ENCODE results near the gene KRT32.

KRT32 gene

DNA sequence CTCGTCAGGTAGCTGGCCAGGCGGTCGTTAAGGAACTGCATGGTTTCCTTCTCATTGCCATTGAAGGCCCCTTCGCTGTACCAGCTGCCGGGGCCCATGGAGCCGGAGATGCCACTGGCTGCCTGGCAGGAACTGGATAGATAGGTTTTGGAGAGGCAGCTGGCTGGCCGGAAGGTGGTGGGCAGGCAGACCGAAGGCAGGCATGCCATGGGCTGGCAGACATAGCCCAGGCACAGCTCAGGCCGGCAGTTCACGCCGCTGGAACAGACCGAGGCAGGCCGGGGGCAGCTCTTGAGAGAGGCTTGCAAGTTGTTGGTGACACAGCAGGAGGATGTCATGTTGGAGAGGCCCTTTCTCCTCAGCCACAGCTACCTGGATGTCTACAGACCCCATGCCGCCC lies at the start of gene KRT32:
KRT32 (minus strand) TSS at position 399 of the 400 bp plus-strand sequence; CDS start at position 338, 61 bp downstream.
- no peaks in the 10 kb centered on the region for H3K27me3 ChIP-seq (replicated peaks)
- in situ Hi-C loops (cut with HindIII; ENCODE audit: low pct_ligation_motif_present, low sequenced_read_pairs), result no loop called here
- no peak for DNase-seq
- TF ChIP-seq, protein P1, sequence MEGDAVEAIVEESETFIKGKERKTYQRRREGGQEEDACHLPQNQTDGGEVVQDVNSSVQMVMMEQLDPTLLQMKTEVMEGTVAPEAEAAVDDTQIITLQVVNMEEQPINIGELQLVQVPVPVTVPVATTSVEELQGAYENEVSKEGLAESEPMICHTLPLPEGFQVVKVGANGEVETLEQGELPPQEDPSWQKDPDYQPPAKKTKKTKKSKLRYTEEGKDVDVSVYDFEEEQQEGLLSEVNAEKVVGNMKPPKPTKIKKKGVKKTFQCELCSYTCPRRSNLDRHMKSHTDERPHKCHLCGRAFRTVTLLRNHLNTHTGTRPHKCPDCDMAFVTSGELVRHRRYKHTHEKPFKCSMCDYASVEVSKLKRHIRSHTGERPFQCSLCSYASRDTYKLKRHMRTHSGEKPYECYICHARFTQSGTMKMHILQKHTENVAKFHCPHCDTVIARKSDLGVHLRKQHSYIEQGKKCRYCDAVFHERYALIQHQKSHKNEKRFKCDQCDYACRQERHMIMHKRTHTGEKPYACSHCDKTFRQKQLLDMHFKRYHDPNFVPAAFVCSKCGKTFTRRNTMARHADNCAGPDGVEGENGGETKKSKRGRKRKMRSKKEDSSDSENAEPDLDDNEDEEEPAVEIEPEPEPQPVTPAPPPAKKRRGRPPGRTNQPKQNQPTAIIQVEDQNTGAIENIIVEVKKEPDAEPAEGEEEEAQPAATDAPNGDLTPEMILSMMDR (IDR thresholded peaks at IDR 0.05; ENCODE audit: low read depth, low read length, missing control alignments), result no peak
- no peak within 1 kb of the TSS for H3K27ac ChIP-seq
- H3K4me3 ChIP-seq (ENCODE audit: low read depth, low read length), result no peak within 1 kb of the TSS
- H3K36me3 ChIP-seq (replicated peaks), result no peaks in the 10 kb centered on the region

DNA sequence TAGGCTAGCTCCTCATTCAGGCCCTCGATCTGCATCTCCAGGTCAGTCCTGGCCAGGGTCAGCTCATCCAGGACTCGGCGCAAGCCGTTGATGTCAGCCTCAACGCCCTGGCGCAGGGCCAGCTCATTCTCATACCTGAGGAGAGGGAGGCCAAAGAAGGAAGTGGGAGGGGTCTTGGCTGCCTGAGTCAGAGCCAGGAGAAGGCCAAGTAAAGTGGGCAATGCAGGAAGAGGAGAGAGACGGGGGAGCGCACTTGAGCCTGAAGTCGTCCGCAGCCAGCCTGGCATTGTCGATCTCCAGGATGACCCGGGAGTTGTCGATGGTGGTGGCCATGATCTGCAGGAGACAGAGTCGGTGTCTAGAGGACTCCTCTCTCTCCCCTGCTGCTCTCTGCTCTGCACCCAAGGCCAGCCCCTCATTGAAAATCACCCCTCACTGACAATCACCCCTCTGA lies 49.7 kb upstream of the KRT32 start:
- DNase-seq, result no peak
- no peaks in the 10 kb centered on the region for H3K36me3 ChIP-seq (replicated peaks)
- no peak overlapping the region for H3K4me3 ChIP-seq (ENCODE audit: low read depth, low read length)
- H3K27ac ChIP-seq, result no peak overlapping the region
- in situ Hi-C loops (cut with HindIII; ENCODE audit: low pct_ligation_motif_present, low sequenced_read_pairs), result no loop called here
- TF ChIP-seq, protein P1 (IDR thresholded peaks at IDR 0.05; ENCODE audit: low read depth, low read length, missing control alignments), result no peak
- H3K27me3 ChIP-seq (replicated peaks), result no peaks in the 10 kb centered on the region

DNA sequence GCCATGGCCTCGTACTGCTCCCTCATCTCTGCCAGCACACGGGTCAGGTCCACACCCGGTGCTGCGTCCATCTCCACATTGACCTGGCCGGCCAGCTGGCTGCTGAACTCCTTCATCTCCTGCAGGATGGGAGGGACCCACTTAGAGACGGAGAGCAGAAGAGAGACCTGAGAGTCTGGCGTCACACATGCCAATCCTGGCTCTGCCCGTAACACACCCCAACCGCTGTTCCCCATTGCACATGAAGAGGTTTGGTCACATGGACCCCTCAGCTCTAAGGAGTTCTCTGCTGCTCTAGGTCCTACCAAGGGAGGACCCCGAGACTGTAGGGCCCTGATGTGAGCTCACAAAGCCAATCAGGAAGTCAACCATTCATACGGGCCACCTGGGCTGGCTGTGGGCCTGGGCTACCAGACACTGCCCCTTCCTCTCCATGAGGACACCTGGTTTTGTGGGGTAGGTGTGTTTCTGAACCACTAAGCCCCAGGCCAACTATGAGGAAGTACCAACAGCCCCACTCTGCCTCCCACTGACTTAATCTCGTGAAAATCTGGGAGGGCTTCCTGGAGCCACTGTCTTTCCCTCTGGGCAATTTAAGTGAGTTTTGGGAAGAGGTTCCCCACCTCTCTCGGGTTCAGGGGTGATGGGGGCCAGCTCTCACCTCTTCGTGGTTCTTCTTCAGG lies 49.1 kb upstream of the KRT32 start:
- in situ Hi-C loops (cut with HindIII; ENCODE audit: low pct_ligation_motif_present, low sequenced_read_pairs), result no loop called here
- no peak overlapping the region for H3K4me3 ChIP-seq (ENCODE audit: low read depth, low read length)
- no peak for DNase-seq

DNA sequence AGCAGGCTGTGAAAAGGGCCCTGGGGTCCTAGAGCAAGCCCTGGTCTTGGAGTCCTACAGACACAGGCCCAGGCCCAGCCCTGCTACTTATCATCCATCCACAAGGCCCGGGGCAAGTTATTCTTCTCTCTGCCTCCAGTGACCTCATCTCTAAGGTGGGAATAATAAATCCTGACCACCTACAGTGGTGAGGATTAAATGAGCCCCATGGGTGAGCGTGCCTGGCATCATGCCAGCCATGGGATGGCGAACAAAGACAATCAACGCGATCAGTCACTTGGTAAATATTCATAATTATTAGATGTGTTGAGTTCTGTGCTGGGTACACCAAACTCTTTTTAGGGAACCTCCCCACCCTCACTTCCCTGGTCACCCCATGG lies 46.0 kb upstream of the KRT32 start:
- DNase-seq, result no peak
- TF ChIP-seq, protein P1 (IDR thresholded peaks at IDR 0.05; ENCODE audit: low read depth, low read length, missing control alignments), result no peak
- Histone ChIP-seq H3K36me3 (replicated peaks) (no peaks in the 10 kb centered on the region), H3K27ac (no peak overlapping the region), H3K27me3 (replicated peaks) (no peaks in the 10 kb centered on the region), H3K4me3 (ENCODE audit: low read depth, low read length) (no peak overlapping the region)
- in situ Hi-C loops (cut with HindIII; ENCODE audit: low pct_ligation_motif_present, low sequenced_read_pairs), result no loop called here

More for the DNA sequence above, 49.1 kb upstream of the KRT32 start:
- no peaks in the 10 kb centered on the region for H3K27me3 ChIP-seq (replicated peaks)
- no peaks in the 10 kb centered on the region for H3K36me3 ChIP-seq (replicated peaks)
- TF ChIP-seq, protein P1 (IDR thresholded peaks at IDR 0.05; ENCODE audit: low read depth, low read length, missing control alignments), result no peak
- H3K27ac ChIP-seq, result no peak overlapping the region

DNA sequence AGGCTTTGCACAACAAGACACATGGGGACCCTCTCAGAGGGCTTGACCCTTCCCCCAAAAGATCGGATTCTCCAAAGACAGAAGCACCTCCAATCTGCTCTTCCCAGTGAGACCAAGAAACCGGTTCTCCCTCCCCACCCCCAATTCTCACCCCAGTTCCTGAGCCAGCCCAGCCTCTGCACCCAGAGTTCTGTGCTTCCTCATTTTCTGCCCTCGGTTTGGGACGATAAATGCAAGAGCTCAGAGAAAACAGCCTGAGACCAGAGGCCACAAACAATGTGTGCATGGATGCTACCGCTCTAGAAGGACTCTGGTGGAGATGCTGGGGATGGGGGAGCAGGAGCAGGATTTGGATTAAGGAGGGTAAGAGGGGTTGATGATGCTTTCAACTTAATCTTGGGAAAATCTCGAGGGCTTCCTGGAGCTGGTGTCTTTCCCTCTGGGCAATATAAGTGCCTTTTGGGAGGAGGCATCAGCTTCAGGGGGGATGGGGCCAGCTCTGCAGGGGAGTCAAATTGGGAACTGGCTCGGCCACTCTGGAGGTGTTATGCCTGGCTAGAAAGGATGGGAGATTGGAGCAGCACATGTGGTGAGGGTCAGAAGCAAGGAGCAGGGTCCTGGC lies 45.5 kb upstream of the KRT32 start:
- Histone ChIP-seq H3K27ac (no peak overlapping the region), H3K27me3 (replicated peaks) (no peaks in the 10 kb centered on the region), H3K4me3 (ENCODE audit: low read depth, low read length) (no peak overlapping the region), H3K36me3 (replicated peaks) (no peaks in the 10 kb centered on the region)
- in situ Hi-C loops (cut with HindIII; ENCODE audit: low pct_ligation_motif_present, low sequenced_read_pairs), result no loop called here
- no peak for DNase-seq
- TF ChIP-seq, protein P1 (IDR thresholded peaks at IDR 0.05; ENCODE audit: low read depth, low read length, missing control alignments), result no peak

Data from brain microvascular endothelial cell (primary cell).